ENCODE data around the gene SMCHD1.

DNA sequence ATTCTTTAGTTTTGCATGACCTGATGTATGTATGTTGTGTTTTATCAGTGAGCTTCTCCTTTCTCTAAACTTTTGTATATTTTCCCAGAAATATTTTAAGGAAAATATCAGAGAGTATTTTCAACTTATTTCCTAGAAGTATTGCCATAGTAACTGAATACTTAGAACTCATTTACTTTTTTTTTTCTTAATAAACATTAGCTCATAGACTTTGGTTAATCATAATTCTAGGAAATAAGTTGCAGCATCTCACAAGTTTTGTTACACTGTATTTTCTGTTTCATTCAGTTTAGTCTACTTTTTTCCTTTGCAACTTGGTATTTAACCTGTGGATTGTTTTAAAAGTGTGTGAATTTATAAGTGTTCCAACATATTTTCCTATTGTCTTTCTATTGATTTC lies 27.5 kb downstream of the SMCHD1 start:
- TF ChIP-seq BHLHE40 (IDR thresholded peaks at IDR 0.05; ENCODE audit: borderline replicate concordance) (no peak), SUZ12 (IDR thresholded peaks at IDR 0.05) (no peak), ELF4 (IDR thresholded peaks at IDR 0.05) (no peak), SP1 (IDR thresholded peaks at IDR 0.05) (no peak), ZNF384 (IDR thresholded peaks at IDR 0.05) (no peak), HDGF (IDR thresholded peaks at IDR 0.05; ENCODE audit: borderline replicate concordance) (no peak), TARDBP (IDR thresholded peaks at IDR 0.05) (no peak), FOXK2 (IDR thresholded peaks at IDR 0.05) (no peak), L3MBTL2 (conservative IDR thresholded peaks at IDR 0.05) (no peak), ARNT (IDR thresholded peaks at IDR 0.05) (no peak), CTBP1 (IDR thresholded peaks at IDR 0.05; ENCODE audit: borderline replicate concordance) (no peak)
- TF ChIP-seq, protein P1, sequence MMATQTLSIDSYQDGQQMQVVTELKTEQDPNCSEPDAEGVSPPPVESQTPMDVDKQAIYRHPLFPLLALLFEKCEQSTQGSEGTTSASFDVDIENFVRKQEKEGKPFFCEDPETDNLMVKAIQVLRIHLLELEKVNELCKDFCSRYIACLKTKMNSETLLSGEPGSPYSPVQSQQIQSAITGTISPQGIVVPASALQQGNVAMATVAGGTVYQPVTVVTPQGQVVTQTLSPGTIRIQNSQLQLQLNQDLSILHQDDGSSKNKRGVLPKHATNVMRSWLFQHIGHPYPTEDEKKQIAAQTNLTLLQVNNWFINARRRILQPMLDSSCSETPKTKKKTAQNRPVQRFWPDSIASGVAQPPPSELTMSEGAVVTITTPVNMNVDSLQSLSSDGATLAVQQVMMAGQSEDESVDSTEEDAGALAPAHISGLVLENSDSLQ (IDR thresholded peaks at IDR 0.05): no peak

Measured in HEK293T (cell line).